Forelimb muscle (tissue), 1 donor: ENCODE measurements around the gene TBC1D1. TPM values are rescaled to one million over a fixed set of nuclear protein-coding genes. Genes with fewer than 3 reads are reported as not detected.

Source experiments
- DNase-seq: peaks from one replicate; pipeline ENCODE4 v3.0.0-alpha.2; 2013; ENCODE audit warnings: low read depth
- polyA plus RNA-seq: library from polyadenylated mRNA; unstranded; fragments of 120-200 nt; gene quantifications from one replicate; pipeline ENCODE4 v1.2.1, GENCODE V29; 2013; ENCODE audit not compliant: insufficient read length

TBC1D1 gene
- polyA plus RNA-seq, 1 donor = 53.7 TPM

GRCh38 chr4:37990731-37991245 lies 99.9 kb downstream of the TBC1D1 start:
- no peak for DNase-seq

- no peak for DNase-seq
Observed at GRCh38 chr4:37991623-37992410, 100.9 kb downstream of the TBC1D1 start.

GRCh38 chr4:37993806-37994205 lies 102.9 kb downstream of the TBC1D1 start:
- DNase-seq = no peak

GRCh38 chr4:37994569-37994968 lies 103.7 kb downstream of the TBC1D1 start:
- no peak for DNase-seq

- no peak for DNase-seq
Observed at GRCh38 chr4:37995299-37995821, 104.5 kb downstream of the TBC1D1 start.

GRCh38 chr4:37995981-37996775 lies 105.3 kb downstream of the TBC1D1 start:
- DNase-seq = no peak

GRCh38 chr4:37998226-37998625 lies 107.3 kb downstream of the TBC1D1 start:
- DNase-seq = no peak

- DNase-seq = no peak
Observed at GRCh38 chr4:37999000-37999716, 108.3 kb downstream of the TBC1D1 start.

- no peak for DNase-seq
Observed at GRCh38 chr4:37999965-38000364, 109.1 kb downstream of the TBC1D1 start.

- DNase-seq = no peak
Observed at GRCh38 chr4:38001927-38002326, 111.0 kb downstream of the TBC1D1 start.

GRCh38 chr4:38002451-38003071 lies 111.7 kb downstream of the TBC1D1 start:
- DNase-seq = no peak

- DNase-seq = no peak
Observed at GRCh38 chr4:38003102-38003501, 112.2 kb downstream of the TBC1D1 start.

GRCh38 chr4:38003628-38004027 lies 112.7 kb downstream of the TBC1D1 start:
- no peak for DNase-seq

- DNase-seq = no peak
Observed at GRCh38 chr4:38004062-38004461, 113.2 kb downstream of the TBC1D1 start.

- DNase-seq = no peak
Observed at GRCh38 chr4:38004887-38005286, 114.0 kb downstream of the TBC1D1 start.

- no peak for DNase-seq
Observed at GRCh38 chr4:38005637-38006036, 114.8 kb downstream of the TBC1D1 start.

GRCh38 chr4:38007645-38008044 lies 116.8 kb downstream of the TBC1D1 start:
- no peak for DNase-seq

GRCh38 chr4:38008571-38009021 lies 117.7 kb downstream of the TBC1D1 start:
- DNase-seq = no peak

GRCh38 chr4:38009421-38009820 lies 118.5 kb downstream of the TBC1D1 start:
- DNase-seq = no peak

GRCh38 chr4:38009949-38010348 lies 119.1 kb downstream of the TBC1D1 start:
- no peak for DNase-seq

- DNase-seq = no peak
Observed at GRCh38 chr4:38011511-38012162, 120.8 kb downstream of the TBC1D1 start.
